Left hindlimb (tissue), 1 donor: ENCODE data around the gene NOM1.
"Not testable (repeated sequence)": the region's sequence is repeated elsewhere in the genome, so short reads cannot be mapped to it uniquely, and the experiment has no call there.

Source experiments
- DNase-seq: peaks from one replicate; pipeline ENCODE4 v3.0.0-alpha.2; 2018

Gene NOM1

GRCh38 chr7:156949541-156950380 is at the start of gene NOM1:
TSS of gene NOM1 (plus strand) at chr7:156949712. CDS start at chr7:156949738, 26 bp downstream.
- DNase-seq, result peak; percentile 91

- DNase-seq, result not testable (repeated sequence)
Observed at GRCh38 chr7:156900093-156900492, 49.4 kb upstream of the NOM1 start.

- DNase-seq, result peak; percentile 30
Observed at GRCh38 chr7:156903232-156903909, 46.1 kb upstream of the NOM1 start.

GRCh38 chr7:156906200-156906649 is 43.3 kb upstream of the NOM1 start:
- DNase-seq, result no peak

- DNase-seq, result no peak
Observed at GRCh38 chr7:156907656-156908055, 41.9 kb upstream of the NOM1 start.

- not testable (repeated sequence) for DNase-seq
Observed at GRCh38 chr7:156909574-156910252, 39.8 kb upstream of the NOM1 start.

GRCh38 chr7:156918635-156919034 is 30.9 kb upstream of the NOM1 start:
- DNase-seq, result no peak

- no peak for DNase-seq
Observed at GRCh38 chr7:156919132-156919713, 30.3 kb upstream of the NOM1 start.

GRCh38 chr7:156920076-156920475 is 29.4 kb upstream of the NOM1 start:
- no peak for DNase-seq

- DNase-seq, result not testable (repeated sequence)
Observed at GRCh38 chr7:156920487-156921373, 28.8 kb upstream of the NOM1 start.

GRCh38 chr7:156922304-156922703 is 27.2 kb upstream of the NOM1 start:
- not testable (repeated sequence) for DNase-seq

GRCh38 chr7:156925821-156926220 is 23.7 kb upstream of the NOM1 start:
- not testable (repeated sequence) for DNase-seq

- no peak for DNase-seq
Observed at GRCh38 chr7:156927571-156928405, 21.7 kb upstream of the NOM1 start.

- DNase-seq, result no peak
Observed at GRCh38 chr7:156928406-156928747, 21.1 kb upstream of the NOM1 start.

- DNase-seq, result no peak
Observed at GRCh38 chr7:156929789-156930539, 19.5 kb upstream of the NOM1 start.

- DNase-seq, result no peak
Observed at GRCh38 chr7:156932006-156932405, 17.5 kb upstream of the NOM1 start.

- DNase-seq, result no peak
Observed at GRCh38 chr7:156935250-156935649, 14.3 kb upstream of the NOM1 start.

GRCh38 chr7:156936766-156937165 is 12.7 kb upstream of the NOM1 start:
- not testable (repeated sequence) for DNase-seq

GRCh38 chr7:156940421-156941122 is 8.9 kb upstream of the NOM1 start:
- no peak for DNase-seq
